HL-60 (cell line): ENCODE measurements around the gene MSI2.

Source experiments
- DNase-seq, 2 experiments: peaks; one replicate each; pipeline ENCODE4 v3.0.0-alpha.2; 2010 to 2020; ENCODE audit warnings: low read depth in 1 of 2, low spot score in 1 of 2
- H3K27ac ChIP-seq: fragments of 250-450 bp; sonication (Bioruptor Pico); replicated peaks from 2 replicates; pipeline ENCODE4 v1.5.1; 2020; ENCODE audit warnings: mild to moderate bottlenecking, moderate library complexity
- H3K27me3 ChIP-seq: fragments of 250-450 bp; sonication (Bioruptor Pico); 2 replicates; pipeline ENCODE4 v1.5.1; 2021; ENCODE audit warnings: mild to moderate bottlenecking, moderate library complexity; ENCODE audit not compliant: insufficient read depth, poor library complexity, severe bottlenecking
- H3K4me3 ChIP-seq: replicated peaks from 2 replicates; pipeline ENCODE4 v1.5.1; 2011; ENCODE audit warnings: mild to moderate bottlenecking, control low read depth, low read length; ENCODE audit not compliant: insufficient read depth
- GABPA ChIP-seq: IDR thresholded peaks from 2 replicates; pipeline ENCODE4 v1.6.1; 2012; ENCODE audit warnings: low read depth
- POLR2AphosphoS5 ChIP-seq: IDR thresholded peaks from 2 replicates; pipeline ENCODE4 v1.6.1; 2012; ENCODE audit warnings: low read depth
- SPI1 ChIP-seq: IDR thresholded peaks from 2 replicates; pipeline ENCODE4 v1.6.1; 2012; ENCODE audit warnings: low read depth, mild to moderate bottlenecking, borderline replicate concordance
- TF ChIP-seq, protein P1 (sequence below): IDR thresholded peaks from one replicate; pipeline ENCODE4 v1.5.1; 2011; ENCODE audit warnings: low read length, control low read depth, inconsistent platforms; ENCODE audit not compliant: insufficient read depth
- TF ChIP-seq, protein P2 (sequence below): IDR thresholded peaks from 2 replicates; pipeline ENCODE4 v1.6.1; 2012; ENCODE audit warnings: low read depth; ENCODE audit not compliant: insufficient replicate concordance

The MSI2 gene

DNA sequence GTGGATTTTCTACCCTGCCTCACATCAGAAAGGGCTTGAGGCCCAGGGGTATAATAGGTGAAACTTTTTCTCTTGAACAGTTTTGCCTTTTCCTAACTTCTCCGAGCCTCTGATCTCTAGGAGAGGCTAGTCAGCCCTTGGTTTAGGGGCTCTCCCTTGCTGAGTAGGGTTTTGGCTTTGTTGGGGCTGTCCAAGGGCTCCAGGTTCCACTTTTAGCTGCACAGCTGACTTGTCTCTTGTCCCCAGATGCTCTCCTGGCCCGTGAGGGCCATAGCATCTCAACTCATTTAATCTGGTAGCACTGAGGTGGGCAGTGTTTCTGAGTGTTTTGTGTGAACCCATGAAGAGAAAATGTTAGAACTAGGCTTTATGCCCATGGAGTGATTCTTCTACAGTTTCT is 103.9 kb downstream of the MSI2 start:
- TF ChIP-seq, protein P1, sequence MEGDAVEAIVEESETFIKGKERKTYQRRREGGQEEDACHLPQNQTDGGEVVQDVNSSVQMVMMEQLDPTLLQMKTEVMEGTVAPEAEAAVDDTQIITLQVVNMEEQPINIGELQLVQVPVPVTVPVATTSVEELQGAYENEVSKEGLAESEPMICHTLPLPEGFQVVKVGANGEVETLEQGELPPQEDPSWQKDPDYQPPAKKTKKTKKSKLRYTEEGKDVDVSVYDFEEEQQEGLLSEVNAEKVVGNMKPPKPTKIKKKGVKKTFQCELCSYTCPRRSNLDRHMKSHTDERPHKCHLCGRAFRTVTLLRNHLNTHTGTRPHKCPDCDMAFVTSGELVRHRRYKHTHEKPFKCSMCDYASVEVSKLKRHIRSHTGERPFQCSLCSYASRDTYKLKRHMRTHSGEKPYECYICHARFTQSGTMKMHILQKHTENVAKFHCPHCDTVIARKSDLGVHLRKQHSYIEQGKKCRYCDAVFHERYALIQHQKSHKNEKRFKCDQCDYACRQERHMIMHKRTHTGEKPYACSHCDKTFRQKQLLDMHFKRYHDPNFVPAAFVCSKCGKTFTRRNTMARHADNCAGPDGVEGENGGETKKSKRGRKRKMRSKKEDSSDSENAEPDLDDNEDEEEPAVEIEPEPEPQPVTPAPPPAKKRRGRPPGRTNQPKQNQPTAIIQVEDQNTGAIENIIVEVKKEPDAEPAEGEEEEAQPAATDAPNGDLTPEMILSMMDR, result no peak
- no peak for TF ChIP-seq SPI1
- no peak for TF ChIP-seq GABPA
- TF ChIP-seq, protein P2, sequence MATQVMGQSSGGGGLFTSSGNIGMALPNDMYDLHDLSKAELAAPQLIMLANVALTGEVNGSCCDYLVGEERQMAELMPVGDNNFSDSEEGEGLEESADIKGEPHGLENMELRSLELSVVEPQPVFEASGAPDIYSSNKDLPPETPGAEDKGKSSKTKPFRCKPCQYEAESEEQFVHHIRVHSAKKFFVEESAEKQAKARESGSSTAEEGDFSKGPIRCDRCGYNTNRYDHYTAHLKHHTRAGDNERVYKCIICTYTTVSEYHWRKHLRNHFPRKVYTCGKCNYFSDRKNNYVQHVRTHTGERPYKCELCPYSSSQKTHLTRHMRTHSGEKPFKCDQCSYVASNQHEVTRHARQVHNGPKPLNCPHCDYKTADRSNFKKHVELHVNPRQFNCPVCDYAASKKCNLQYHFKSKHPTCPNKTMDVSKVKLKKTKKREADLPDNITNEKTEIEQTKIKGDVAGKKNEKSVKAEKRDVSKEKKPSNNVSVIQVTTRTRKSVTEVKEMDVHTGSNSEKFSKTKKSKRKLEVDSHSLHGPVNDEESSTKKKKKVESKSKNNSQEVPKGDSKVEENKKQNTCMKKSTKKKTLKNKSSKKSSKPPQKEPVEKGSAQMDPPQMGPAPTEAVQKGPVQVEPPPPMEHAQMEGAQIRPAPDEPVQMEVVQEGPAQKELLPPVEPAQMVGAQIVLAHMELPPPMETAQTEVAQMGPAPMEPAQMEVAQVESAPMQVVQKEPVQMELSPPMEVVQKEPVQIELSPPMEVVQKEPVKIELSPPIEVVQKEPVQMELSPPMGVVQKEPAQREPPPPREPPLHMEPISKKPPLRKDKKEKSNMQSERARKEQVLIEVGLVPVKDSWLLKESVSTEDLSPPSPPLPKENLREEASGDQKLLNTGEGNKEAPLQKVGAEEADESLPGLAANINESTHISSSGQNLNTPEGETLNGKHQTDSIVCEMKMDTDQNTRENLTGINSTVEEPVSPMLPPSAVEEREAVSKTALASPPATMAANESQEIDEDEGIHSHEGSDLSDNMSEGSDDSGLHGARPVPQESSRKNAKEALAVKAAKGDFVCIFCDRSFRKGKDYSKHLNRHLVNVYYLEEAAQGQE, result no peak
- TF ChIP-seq POLR2AphosphoS5, result no peak
- no peak overlapping the region for H3K4me3 ChIP-seq
- DNase-seq, result no peak
- H3K27ac ChIP-seq, result no peak overlapping the region
- H3K27me3 ChIP-seq, result no peaks in the 10 kb centered on the region

DNA sequence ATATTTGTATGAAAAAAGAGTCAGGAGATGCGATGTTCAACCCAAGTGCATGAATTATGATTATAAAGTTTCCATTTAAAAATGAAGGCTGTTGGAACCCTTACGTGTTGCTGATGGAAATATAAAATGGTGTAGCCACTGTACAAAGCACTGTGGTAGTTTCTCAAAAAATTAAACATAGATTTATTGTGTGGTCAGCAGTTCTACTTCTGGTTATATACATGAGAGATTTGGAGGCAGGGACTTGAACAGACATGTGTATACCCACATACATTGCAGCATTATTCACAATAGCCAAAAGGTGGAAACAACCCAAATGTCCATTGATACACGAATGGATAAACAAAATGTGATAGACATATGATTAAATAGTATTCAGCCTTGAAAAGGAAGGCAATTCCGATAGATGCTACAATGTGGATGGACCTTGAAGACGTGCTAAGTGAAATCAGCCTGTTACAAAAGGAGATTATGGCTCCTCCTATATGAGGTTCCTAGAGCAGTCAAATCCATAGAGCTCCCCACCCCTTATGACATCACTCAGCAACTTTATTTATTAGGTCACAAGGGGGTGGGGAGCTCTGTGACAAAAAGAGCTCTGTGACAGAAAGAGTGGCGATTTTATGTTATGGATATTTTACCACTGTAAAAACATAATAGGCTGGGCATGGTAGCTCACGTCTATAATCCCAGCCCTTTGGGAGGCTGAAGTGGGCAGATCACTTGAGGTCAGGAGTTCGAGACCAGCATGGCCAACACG is 106.7 kb downstream of the MSI2 start:
- TF ChIP-seq, protein P1, result no peak
- no peak for TF ChIP-seq POLR2AphosphoS5
- TF ChIP-seq GABPA, result no peak
- TF ChIP-seq, protein P2, result no peak
- no peak overlapping the region for H3K27ac ChIP-seq
- H3K27me3 ChIP-seq, result no peaks in the 10 kb centered on the region
- DNase-seq, result no peak
- no peak overlapping the region for H3K4me3 ChIP-seq

DNA sequence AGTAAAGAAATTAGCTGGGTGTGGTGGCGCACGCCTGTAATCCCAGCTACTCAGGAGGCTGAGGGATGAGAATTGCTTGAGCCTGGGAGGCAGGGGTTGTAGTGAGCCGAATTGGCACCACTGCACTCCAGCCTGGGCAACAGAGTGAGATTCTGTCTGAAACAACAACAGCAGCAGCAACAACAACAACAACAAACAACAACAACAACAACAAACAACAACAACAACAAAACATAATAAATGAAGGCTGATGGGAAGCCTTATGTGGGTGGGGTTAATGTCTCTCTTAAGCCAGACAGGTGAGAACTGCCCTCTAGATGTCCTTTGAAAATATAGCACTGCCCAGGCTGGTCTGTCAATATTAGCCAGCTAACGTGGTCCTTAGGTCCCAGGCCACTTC is 107.3 kb downstream of the MSI2 start:
- no peak overlapping the region for H3K4me3 ChIP-seq
- no peak for DNase-seq
- no peaks in the 10 kb centered on the region for H3K27me3 ChIP-seq
- TF ChIP-seq, protein P1, result no peak
- no peak overlapping the region for H3K27ac ChIP-seq

DNA sequence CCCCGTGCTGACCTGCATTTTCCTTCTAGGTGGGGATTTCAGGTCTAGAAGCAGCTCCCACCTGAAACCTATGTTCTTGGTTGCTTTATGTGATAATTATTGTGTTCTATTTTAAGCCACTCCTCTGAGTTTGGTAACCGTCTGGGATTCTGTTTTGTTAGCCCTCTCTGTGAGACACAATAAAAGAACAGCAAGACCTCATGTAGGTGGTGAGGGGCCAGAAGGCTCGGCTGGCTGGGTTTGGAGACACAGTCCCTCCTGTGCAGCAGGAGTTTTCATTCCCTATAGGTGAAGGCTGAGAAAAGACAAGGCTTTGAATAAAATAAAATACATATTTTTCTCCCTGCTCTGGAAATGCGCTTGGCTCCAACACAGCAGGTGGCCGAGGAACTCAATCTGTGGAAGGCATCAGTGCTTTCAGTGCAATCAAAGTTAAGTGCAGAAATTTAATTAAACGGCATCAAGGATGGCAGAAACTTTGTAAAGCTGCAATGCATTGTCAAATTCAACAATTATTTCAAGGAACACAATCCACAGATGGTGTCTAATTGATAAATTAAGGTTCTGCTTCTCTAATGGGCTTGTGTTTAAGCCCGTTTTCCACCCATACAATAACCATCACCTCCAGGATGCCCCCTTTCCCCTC is 107.8 kb downstream of the MSI2 start:
- DNase-seq, result no peak
- no peak overlapping the region for H3K27ac ChIP-seq
- H3K4me3 ChIP-seq, result no peak overlapping the region
- no peaks in the 10 kb centered on the region for H3K27me3 ChIP-seq
- TF ChIP-seq, protein P2, result no peak
- TF ChIP-seq GABPA (no peak), POLR2AphosphoS5 (no peak), SPI1 (no peak)
- TF ChIP-seq, protein P1, result no peak
